ENCODE results near the gene MYO18A.

The MYO18A gene

GRCh38 chr17:29080323-29080722 is 99.9 kb downstream of the MYO18A start:
- DNase-seq (ENCODE audit: low read depth) = no peak

GRCh38 chr17:29079887-29080286 is 100.3 kb downstream of the MYO18A start:
- no peak for DNase-seq (ENCODE audit: low read depth)

GRCh38 chr17:29079433-29079832 is 100.8 kb downstream of the MYO18A start:
- DNase-seq (ENCODE audit: low read depth) = no peak

GRCh38 chr17:29078183-29079045 is 101.8 kb downstream of the MYO18A start:
- no peak for DNase-seq (ENCODE audit: low read depth)

GRCh38 chr17:29077320-29077719 is 102.9 kb downstream of the MYO18A start:
- DNase-seq (ENCODE audit: low read depth) = no peak

GRCh38 chr17:29076722-29077121 is 103.5 kb downstream of the MYO18A start:
- no peak for DNase-seq (ENCODE audit: low read depth)

- DNase-seq (ENCODE audit: low read depth) = no peak
Observed at GRCh38 chr17:29076087-29076486, 104.1 kb downstream of the MYO18A start.

GRCh38 chr17:29074488-29074887 is 105.7 kb downstream of the MYO18A start:
- no peak for DNase-seq (ENCODE audit: low read depth)

- no peak for DNase-seq (ENCODE audit: low read depth)
Observed at GRCh38 chr17:29073520-29073919, 106.7 kb downstream of the MYO18A start.

GRCh38 chr17:29073045-29073444 is 107.2 kb downstream of the MYO18A start:
- DNase-seq (ENCODE audit: low read depth) = no peak

- no peak for DNase-seq (ENCODE audit: low read depth)
Observed at GRCh38 chr17:29071303-29071702, 108.9 kb downstream of the MYO18A start.

GRCh38 chr17:29070781-29071180 is 109.4 kb downstream of the MYO18A start:
- no peak for DNase-seq (ENCODE audit: low read depth)

- no peak for DNase-seq (ENCODE audit: low read depth)
Observed at GRCh38 chr17:29070308-29070707, 109.9 kb downstream of the MYO18A start.

- DNase-seq (ENCODE audit: low read depth) = no peak
Observed at GRCh38 chr17:29069526-29070041, 110.6 kb downstream of the MYO18A start.

GRCh38 chr17:29068818-29069217 is 111.4 kb downstream of the MYO18A start:
- DNase-seq (ENCODE audit: low read depth) = no peak

GRCh38 chr17:29066606-29067005 is 113.6 kb downstream of the MYO18A start:
- DNase-seq (ENCODE audit: low read depth) = no peak

- DNase-seq (ENCODE audit: low read depth) = no peak
Observed at GRCh38 chr17:29066047-29066446, 114.2 kb downstream of the MYO18A start.

GRCh38 chr17:29063992-29064391 is 116.2 kb downstream of the MYO18A start:
- DNase-seq (ENCODE audit: low read depth) = no peak

- DNase-seq (ENCODE audit: low read depth) = no peak
Observed at GRCh38 chr17:29062215-29062614, 118.0 kb downstream of the MYO18A start.

GRCh38 chr17:29061036-29061435 is 119.2 kb downstream of the MYO18A start:
- no peak for DNase-seq (ENCODE audit: low read depth)

- DNase-seq (ENCODE audit: low read depth) = no peak
Observed at GRCh38 chr17:29060475-29060874, 119.7 kb downstream of the MYO18A start.

GRCh38 chr17:29059281-29059680 is 120.9 kb downstream of the MYO18A start:
- no peak for DNase-seq (ENCODE audit: low read depth)

GRCh38 chr17:29058391-29058790 is 121.8 kb downstream of the MYO18A start:
- no peak for DNase-seq (ENCODE audit: low read depth)

GRCh38 chr17:29057361-29057760 is 122.8 kb downstream of the MYO18A start:
- DNase-seq (ENCODE audit: low read depth) = no peak
